ENCODE results near the gene MYBBP1A.
A peak's percentile ranks its signal among the peaks of the same experiment; 100 is the strongest.
"Not testable (repeated sequence)": the region's sequence is repeated elsewhere in the genome, so short reads cannot be mapped to it uniquely, and the experiment has no call there.

Gene MYBBP1A

GRCh38 chr17:4596636-4597380 lies 41.6 kb upstream of the MYBBP1A start:
- no peaks in the 10 kb centered on the region for H3F3A ChIP-seq (ENCODE audit: insufficient read depth, low read length)
- peaks cover 91% of the 10 kb centered on the region for H3K27me3 ChIP-seq (replicated peaks; ENCODE audit: insufficient read depth, low read length)
- H3K79me2 ChIP-seq (ENCODE audit: low read length) = no peaks in the 10 kb centered on the region
- H2AFZ ChIP-seq (ENCODE audit: low read length) = no peak overlapping the region
- H3K4me3 ChIP-seq (ENCODE audit: low read length) = no peak overlapping the region
- no peak for DNase-seq
- no peaks in the 10 kb centered on the region for H3K9me2 ChIP-seq (replicated peaks; ENCODE audit: insufficient read depth, low read length)
- H4K20me1 ChIP-seq (ENCODE audit: insufficient read depth, low read length) = no peaks in the 10 kb centered on the region
- no peak overlapping the region for H3K4me2 ChIP-seq (ENCODE audit: low read depth, low read length)
- H3K27ac ChIP-seq (ENCODE audit: low read length) = no peak overlapping the region
- H3K9ac ChIP-seq (ENCODE audit: low read length) = no peak overlapping the region
- H3K36me3 ChIP-seq (replicated peaks; ENCODE audit: insufficient read depth, low read length) = no peaks in the 10 kb centered on the region
- TF ChIP-seq EZH2phosphoT487 (IDR thresholded peaks at IDR 0.05; ENCODE audit: low read length) = no peak
- TF ChIP-seq EZH2 (optimal IDR thresholded peaks at IDR 0.05; ENCODE audit: low read depth, low read length) = no peak
- TF ChIP-seq CTCF (IDR thresholded peaks at IDR 0.05; ENCODE audit: low read length) = no peak
- no peaks in the 10 kb centered on the region for H3K4me1 ChIP-seq (ENCODE audit: low read length)
- no peaks in the 10 kb centered on the region for H3K9me3 ChIP-seq (replicated peaks; ENCODE audit: insufficient read depth, low read length)

DNA sequence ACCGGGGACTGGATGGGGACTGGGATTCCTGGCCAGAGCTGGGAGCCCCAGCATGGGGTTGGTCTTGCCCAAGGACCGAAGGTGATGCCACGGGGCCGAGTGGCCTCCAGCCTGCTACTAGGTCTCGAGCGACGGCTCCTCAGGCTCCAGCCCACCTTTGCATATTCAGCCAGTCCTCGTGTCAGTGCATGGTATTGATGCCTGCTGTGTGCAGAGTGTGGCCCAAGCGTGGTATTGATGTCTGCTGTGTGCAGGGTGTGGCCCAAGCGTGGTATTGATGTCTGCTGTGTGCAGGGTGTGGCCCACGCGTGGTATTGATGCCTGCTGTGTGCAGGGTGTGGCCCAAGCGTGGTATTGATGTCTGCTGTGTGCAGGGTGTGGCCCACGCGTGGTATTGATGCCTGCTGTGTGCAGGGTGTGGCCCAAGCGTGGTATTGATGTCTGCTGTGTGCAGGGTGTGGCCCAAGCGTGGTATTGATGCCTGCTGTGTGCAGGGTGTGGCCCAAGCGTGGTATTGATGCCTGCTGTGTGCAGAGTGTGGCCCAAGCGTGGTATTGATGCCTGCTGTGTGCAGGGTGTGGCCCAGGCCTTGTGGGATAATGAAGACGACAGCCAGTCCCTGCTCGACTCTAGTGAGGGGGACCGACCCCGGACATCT lies 40.6 kb upstream of the MYBBP1A start:
- not testable (repeated sequence) for H2AFZ ChIP-seq (ENCODE audit: low read length); H3K9me2 ChIP-seq (replicated peaks; ENCODE audit: insufficient read depth, low read length); DNase-seq; H3K9ac ChIP-seq (ENCODE audit: low read length); H3K79me2 ChIP-seq (ENCODE audit: low read length); H3K36me3 ChIP-seq (replicated peaks; ENCODE audit: insufficient read depth, low read length); H3K9me3 ChIP-seq (replicated peaks; ENCODE audit: insufficient read depth, low read length); H3K4me2 ChIP-seq (ENCODE audit: low read depth, low read length); H3F3A ChIP-seq (ENCODE audit: insufficient read depth, low read length); H3K4me3 ChIP-seq (ENCODE audit: low read length); H3K27ac ChIP-seq (ENCODE audit: low read length); H4K20me1 ChIP-seq (ENCODE audit: insufficient read depth, low read length); H3K4me1 ChIP-seq (ENCODE audit: low read length)
- peaks cover 91% of the 10 kb centered on the region for H3K27me3 ChIP-seq (replicated peaks; ENCODE audit: insufficient read depth, low read length)

GRCh38 chr17:4594931-4595684 lies 39.9 kb upstream of the MYBBP1A start:
- Histone ChIP-seq H3K36me3 (replicated peaks; ENCODE audit: insufficient read depth, low read length) (no peaks in the 10 kb centered on the region), H3F3A (ENCODE audit: insufficient read depth, low read length) (no peaks in the 10 kb centered on the region), H3K4me3 (ENCODE audit: low read length) (no peak overlapping the region), H3K4me1 (ENCODE audit: low read length) (no peaks in the 10 kb centered on the region), H4K20me1 (ENCODE audit: insufficient read depth, low read length) (no peaks in the 10 kb centered on the region), H3K9me3 (replicated peaks; ENCODE audit: insufficient read depth, low read length) (no peaks in the 10 kb centered on the region), H3K9me2 (replicated peaks; ENCODE audit: insufficient read depth, low read length) (no peaks in the 10 kb centered on the region), H2AFZ (ENCODE audit: low read length) (peak overlapping the region; percentile 65), H3K27ac (ENCODE audit: low read length) (no peak overlapping the region), H3K27me3 (replicated peaks; ENCODE audit: insufficient read depth, low read length) (peaks cover 91% of the 10 kb centered on the region), H3K4me2 (ENCODE audit: low read depth, low read length) (peak overlapping the region; percentile 37; the same call in 1 of the 2 replicates), H3K79me2 (ENCODE audit: low read length) (no peaks in the 10 kb centered on the region), H3K9ac (ENCODE audit: low read length) (no peak overlapping the region)
- peak; percentile 53 for TF ChIP-seq CTCF (IDR thresholded peaks at IDR 0.05; ENCODE audit: low read length)
- no peak for TF ChIP-seq EZH2 (optimal IDR thresholded peaks at IDR 0.05; ENCODE audit: low read depth, low read length)
- no peak for TF ChIP-seq EZH2phosphoT487 (IDR thresholded peaks at IDR 0.05; ENCODE audit: low read length)
- peak; percentile 50 for DNase-seq

All from MM.1S (cell line).